ENCODE measurements around the gene BLMH. TPM values are rescaled to one million over a fixed set of nuclear protein-coding genes. Genes with fewer than 3 reads are reported as not detected.

BLMH gene
- total RNA-seq, 1 experiment from 2014 or later: 59.0 TPM

GRCh38 chr17:30220414-30220813 lies 71.3 kb downstream of the BLMH start:
- Histone ChIP-seq H3K4me3 (ENCODE audit: low read depth in 2 of 2, low read length in 2 of 2) (no peak overlapping the region), H3K27me3 (ENCODE audit: control insufficient read depth, insufficient read depth, low read length) (0 out of 2 replicates have a peak, but pooled peaks cover 2% of the 10 kb centered on the region), H3K9me3 (ENCODE audit: control insufficient read depth, insufficient read depth, low read depth, low read length) (no peaks in the 10 kb centered on the region), H3K4me1 (ENCODE audit: control insufficient read depth, insufficient read depth, low read length) (no peaks in the 10 kb centered on the region), H3K27ac (ENCODE audit: low read length) (no peak overlapping the region), H3K36me3 (ENCODE audit: control insufficient read depth, insufficient read depth, low read length) (no peaks in the 10 kb centered on the region)
- no TSS peak for BruUV-seq (replicated peaks)
- ATAC-seq: no peak
- intact Hi-C loops (cut with micrococcal nuclease; ENCODE audit: unreplicated experiment): no loop called here
- DNase-seq (ENCODE audit: low read depth, low spot score): no peak
- TF ChIP-seq SIN3A (IDR thresholded peaks at IDR 0.05; ENCODE audit: borderline replicate concordance, insufficient read depth, low read depth, low read length): no peak
- TF ChIP-seq POLR2AphosphoS5 (IDR thresholded peaks at IDR 0.05; ENCODE audit: low read depth, low read length): no peak
- TF ChIP-seq, protein P1, sequence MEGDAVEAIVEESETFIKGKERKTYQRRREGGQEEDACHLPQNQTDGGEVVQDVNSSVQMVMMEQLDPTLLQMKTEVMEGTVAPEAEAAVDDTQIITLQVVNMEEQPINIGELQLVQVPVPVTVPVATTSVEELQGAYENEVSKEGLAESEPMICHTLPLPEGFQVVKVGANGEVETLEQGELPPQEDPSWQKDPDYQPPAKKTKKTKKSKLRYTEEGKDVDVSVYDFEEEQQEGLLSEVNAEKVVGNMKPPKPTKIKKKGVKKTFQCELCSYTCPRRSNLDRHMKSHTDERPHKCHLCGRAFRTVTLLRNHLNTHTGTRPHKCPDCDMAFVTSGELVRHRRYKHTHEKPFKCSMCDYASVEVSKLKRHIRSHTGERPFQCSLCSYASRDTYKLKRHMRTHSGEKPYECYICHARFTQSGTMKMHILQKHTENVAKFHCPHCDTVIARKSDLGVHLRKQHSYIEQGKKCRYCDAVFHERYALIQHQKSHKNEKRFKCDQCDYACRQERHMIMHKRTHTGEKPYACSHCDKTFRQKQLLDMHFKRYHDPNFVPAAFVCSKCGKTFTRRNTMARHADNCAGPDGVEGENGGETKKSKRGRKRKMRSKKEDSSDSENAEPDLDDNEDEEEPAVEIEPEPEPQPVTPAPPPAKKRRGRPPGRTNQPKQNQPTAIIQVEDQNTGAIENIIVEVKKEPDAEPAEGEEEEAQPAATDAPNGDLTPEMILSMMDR (IDR thresholded peaks at IDR 0.05): no peak
- TF ChIP-seq TCF7L2 (IDR thresholded peaks at IDR 0.05; ENCODE audit: low read depth, low read length): no peak
- TF ChIP-seq, protein P2, sequence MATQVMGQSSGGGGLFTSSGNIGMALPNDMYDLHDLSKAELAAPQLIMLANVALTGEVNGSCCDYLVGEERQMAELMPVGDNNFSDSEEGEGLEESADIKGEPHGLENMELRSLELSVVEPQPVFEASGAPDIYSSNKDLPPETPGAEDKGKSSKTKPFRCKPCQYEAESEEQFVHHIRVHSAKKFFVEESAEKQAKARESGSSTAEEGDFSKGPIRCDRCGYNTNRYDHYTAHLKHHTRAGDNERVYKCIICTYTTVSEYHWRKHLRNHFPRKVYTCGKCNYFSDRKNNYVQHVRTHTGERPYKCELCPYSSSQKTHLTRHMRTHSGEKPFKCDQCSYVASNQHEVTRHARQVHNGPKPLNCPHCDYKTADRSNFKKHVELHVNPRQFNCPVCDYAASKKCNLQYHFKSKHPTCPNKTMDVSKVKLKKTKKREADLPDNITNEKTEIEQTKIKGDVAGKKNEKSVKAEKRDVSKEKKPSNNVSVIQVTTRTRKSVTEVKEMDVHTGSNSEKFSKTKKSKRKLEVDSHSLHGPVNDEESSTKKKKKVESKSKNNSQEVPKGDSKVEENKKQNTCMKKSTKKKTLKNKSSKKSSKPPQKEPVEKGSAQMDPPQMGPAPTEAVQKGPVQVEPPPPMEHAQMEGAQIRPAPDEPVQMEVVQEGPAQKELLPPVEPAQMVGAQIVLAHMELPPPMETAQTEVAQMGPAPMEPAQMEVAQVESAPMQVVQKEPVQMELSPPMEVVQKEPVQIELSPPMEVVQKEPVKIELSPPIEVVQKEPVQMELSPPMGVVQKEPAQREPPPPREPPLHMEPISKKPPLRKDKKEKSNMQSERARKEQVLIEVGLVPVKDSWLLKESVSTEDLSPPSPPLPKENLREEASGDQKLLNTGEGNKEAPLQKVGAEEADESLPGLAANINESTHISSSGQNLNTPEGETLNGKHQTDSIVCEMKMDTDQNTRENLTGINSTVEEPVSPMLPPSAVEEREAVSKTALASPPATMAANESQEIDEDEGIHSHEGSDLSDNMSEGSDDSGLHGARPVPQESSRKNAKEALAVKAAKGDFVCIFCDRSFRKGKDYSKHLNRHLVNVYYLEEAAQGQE (IDR thresholded peaks at IDR 0.05; ENCODE audit: insufficient read depth in 1 of 2, low read depth in 2 of 2, low read length in 1 of 2): no peak
- in situ Hi-C loops (cut with HindIII; ENCODE audit: low pct_unique_long_range_greater_than_20kb, low sequenced_read_pairs): no loop called here
- ChIA-PET CTCF (interaction anchor here (0.6 kb wide), 1 partner anchor 24 kb away, joined by 4 read pairs; no protein-coding TSS in a partner anchor), POLR2A (interaction anchor here (0.6 kb wide), 1 partner anchor 72 kb away, joined by 4 read pairs; no protein-coding TSS in a partner anchor)

- Histone ChIP-seq H3K9me3 (ENCODE audit: control insufficient read depth, insufficient read depth, low read depth, low read length) (no peaks in the 10 kb centered on the region), H3K27me3 (ENCODE audit: control insufficient read depth, insufficient read depth, low read length) (0 out of 2 replicates have a peak, but pooled peaks cover 2% of the 10 kb centered on the region), H3K4me1 (ENCODE audit: control insufficient read depth, insufficient read depth, low read length) (no peaks in the 10 kb centered on the region), H3K27ac (ENCODE audit: low read length) (no peak overlapping the region), H3K36me3 (ENCODE audit: control insufficient read depth, insufficient read depth, low read length) (no peaks in the 10 kb centered on the region), H3K4me3 (ENCODE audit: low read depth in 2 of 2, low read length in 2 of 2) (no peak overlapping the region)
- in situ Hi-C loops (cut with HindIII; ENCODE audit: low pct_unique_long_range_greater_than_20kb, low sequenced_read_pairs) (no loop called here), intact Hi-C loops (cut with micrococcal nuclease; ENCODE audit: unreplicated experiment) (no loop called here)
- TF ChIP-seq TCF7L2 (IDR thresholded peaks at IDR 0.05; ENCODE audit: low read depth, low read length) (no peak), SIN3A (IDR thresholded peaks at IDR 0.05; ENCODE audit: borderline replicate concordance, insufficient read depth, low read depth, low read length) (no peak), POLR2AphosphoS5 (IDR thresholded peaks at IDR 0.05; ENCODE audit: low read depth, low read length) (no peak)
- TF ChIP-seq, protein P2 (IDR thresholded peaks at IDR 0.05; ENCODE audit: insufficient read depth in 1 of 2, low read depth in 2 of 2, low read length in 1 of 2): no peak
- TF ChIP-seq, protein P1 (IDR thresholded peaks at IDR 0.05): no peak
- DNase-seq (ENCODE audit: low read depth, low spot score): no peak
- no peak for ATAC-seq
- ChIA-PET CTCF (no interaction called here), POLR2A (no interaction called here)
- no TSS peak for BruUV-seq (replicated peaks)
Observed at GRCh38 chr17:30219833-30220232, 71.9 kb downstream of the BLMH start.

Data from Panc1 (cell line).